ENCODE results near the gene ZNF598. TPM values are rescaled to one million over a fixed set of nuclear protein-coding genes. Genes with fewer than 3 reads are reported as not detected.

Gene ZNF598
- total RNA-seq, 1 experiment from 2014 or later = 70.9 TPM

DNA sequence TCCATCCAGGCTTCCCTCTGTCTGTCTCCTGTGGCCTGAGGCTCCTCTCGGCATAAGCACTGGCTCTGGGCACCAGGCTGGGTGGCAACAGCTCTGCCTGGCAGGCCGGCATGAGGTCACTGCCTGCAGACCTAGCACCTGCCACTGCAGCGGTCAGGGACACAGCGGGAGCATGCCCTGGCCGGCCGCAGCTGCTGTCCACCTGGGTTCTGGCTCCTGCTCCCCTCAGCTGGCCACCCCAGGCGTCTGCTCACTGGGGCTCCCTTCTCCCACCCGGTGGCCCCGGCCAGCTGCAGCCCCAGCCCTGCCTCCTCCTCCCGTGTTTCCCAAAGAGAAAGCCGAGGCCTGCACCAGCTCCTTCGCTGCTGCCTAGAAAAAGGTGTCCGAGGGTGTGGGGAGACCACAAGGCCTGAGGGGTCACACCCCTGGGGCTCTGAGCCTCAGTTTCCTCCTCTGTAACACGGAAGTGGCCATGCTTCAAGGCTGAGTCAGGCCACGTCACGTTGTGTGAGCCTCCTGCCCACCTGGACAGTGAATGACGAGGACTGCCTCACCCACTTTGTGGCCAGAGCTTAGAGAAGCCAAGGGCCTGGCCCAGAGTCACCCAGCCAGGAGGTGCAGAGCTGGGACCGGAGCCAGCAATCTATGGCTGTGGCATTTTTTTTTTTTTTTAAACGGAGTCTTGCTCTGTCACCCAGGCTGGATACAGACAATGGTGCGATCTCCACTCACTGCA, 31.3 kb upstream of the ZNF598 start:
- no peaks in the 10 kb centered on the region for H3K79me1 ChIP-seq (ENCODE audit: insufficient read depth, low read depth, low read length, poor library complexity, severe bottlenecking)
- no peak overlapping the region for H3K23ac ChIP-seq (ENCODE audit: insufficient read length, low read depth, low read length)
- no peak for TF ChIP-seq CTCF (conservative IDR thresholded peaks at IDR 0.05)
- H3K27me3 Mint-ChIP-seq (ENCODE audit: low read depth) = no peaks in the 10 kb centered on the region
- no peak overlapping the region for H3K27ac Mint-ChIP-seq
- H3K4me2 ChIP-seq (ENCODE audit: insufficient read depth, insufficient read length, low read length) = no peak overlapping the region
- no peak overlapping the region for H4K91ac ChIP-seq (ENCODE audit: insufficient read length, low read depth, low read length)
- no peak overlapping the region for H3K9ac ChIP-seq (ENCODE audit: extremely low read depth, insufficient read length, low read length)
- H3K9me3 ChIP-seq (ENCODE audit: control insufficient read depth, low read depth, low read length) = no peaks in the 10 kb centered on the region
- no peak overlapping the region for H3K4ac ChIP-seq (ENCODE audit: low read depth, low read length)
- no peak overlapping the region for H3K18ac ChIP-seq (ENCODE audit: insufficient read length, low read depth, low read length)
- H2BK120ac ChIP-seq (ENCODE audit: low read depth, low read length, poor library complexity, severe bottlenecking) = no peak overlapping the region
- no peak overlapping the region for H3K27ac ChIP-seq (ENCODE audit: insufficient read length, low read depth, low read length)
- H3K79me2 ChIP-seq (ENCODE audit: insufficient read depth, low read length) = no peaks in the 10 kb centered on the region
- WGBS (ENCODE audit: extremely low coverage, insufficient read length, low lambda C conversion rate) = no CpG with 5 or more reads among the region's 20 CpGs
- H2BK20ac ChIP-seq (ENCODE audit: low read depth, low read length, poor library complexity, severe bottlenecking) = no peak overlapping the region
- no peak overlapping the region for H3K4me3 Mint-ChIP-seq
- H4K5ac ChIP-seq (ENCODE audit: insufficient read length, low read depth, low read length) = no peak overlapping the region
- H3K27me3 ChIP-seq (ENCODE audit: insufficient read depth, low read length) = no peaks in the 10 kb centered on the region
- H2BK15ac ChIP-seq (ENCODE audit: low read depth, low read length) = no peak overlapping the region
- DNase-seq = no peak
- H4K20me1 ChIP-seq (ENCODE audit: control insufficient read depth, insufficient read depth, insufficient read length) = no peaks in the 10 kb centered on the region
- peaks cover 2 to 5% (median 3%) of the 10 kb centered on the region in 3 experiments; a peak in 5 of 7 replicates for H3K36me3 Mint-ChIP-seq (ENCODE audit: insufficient read depth in 1 of 3, low read depth in 3 of 3)
- H2AK5ac ChIP-seq (ENCODE audit: insufficient read length, low read length) = no peak overlapping the region
- peaks cover 4 to 11% of the 10 kb centered on the region in 2 experiments; a peak in 3 of 4 replicates for H3K4me1 Mint-ChIP-seq
- no peaks in the 10 kb centered on the region for H3K23me2 ChIP-seq (ENCODE audit: insufficient read length, low read depth, low read length, poor library complexity, severe bottlenecking)
- H3K56ac ChIP-seq (ENCODE audit: insufficient read length, low read depth, low read length) = no peak overlapping the region
- H3T11ph ChIP-seq (ENCODE audit: low read length) = no peak overlapping the region
- no peaks in the 10 kb centered on the region for H3K9me3 Mint-ChIP-seq
- H3K14ac ChIP-seq (ENCODE audit: insufficient read depth, low read length) = no peak overlapping the region; the same call in 1 of the 2 replicates
- no peaks in the 10 kb centered on the region for H3K4me1 ChIP-seq (ENCODE audit: insufficient read depth, low read length)
- no peak overlapping the region for H2AFZ ChIP-seq (ENCODE audit: low read length)
- H2BK5ac ChIP-seq (ENCODE audit: insufficient read length, low read length) = no peak overlapping the region
- H2BK12ac ChIP-seq (ENCODE audit: insufficient read length, low read depth, low read length) = no peak overlapping the region
- H4K8ac ChIP-seq (replicated peaks; ENCODE audit: insufficient read length, low read depth, low read length) = no peak overlapping the region
